Vagina (tissue), 2 donors: Measurements from ENCODE around the gene SATB1. TPM values are rescaled to one million over a fixed set of nuclear protein-coding genes. Genes with fewer than 3 reads are reported as not detected.

Experiments
- DNase-seq, 2 donors: peaks; one replicate each; pipeline ENCODE4 v3.0.0-alpha.2; 2017; ENCODE audit errors: extremely low spot score in 2 of 2
- H3K27ac ChIP-seq: fragments of 200-600 bp; sonication (generic); one replicate; pipeline ENCODE4 v1.5.1; 2019
- H3K27me3 ChIP-seq: fragments of 200-600 bp; sonication (generic); one replicate; pipeline ENCODE4 v1.5.1; 2019
- H3K36me3 ChIP-seq, 2 donors: fragments of 200-600 bp; sonication (generic); one replicate each; pipeline ENCODE4 v1.5.1; 2017 to 2019
- H3K4me1 ChIP-seq: fragments of 200-600 bp; sonication (generic); one replicate; pipeline ENCODE4 v1.5.1; 2019
- H3K4me3 ChIP-seq, 2 donors: fragments of 200-600 bp; sonication (generic); 1 replicate in 1 of 2; 2 replicates in 1 of 2; pipeline ENCODE4 v1.5.1; 2016 to 2019
- H3K9me3 ChIP-seq: fragments of 200-600 bp; sonication (generic); one replicate; pipeline ENCODE4 v1.5.1; 2019
- CTCF ChIP-seq, 3 experiments: fragments of 450-650 bp in 2 of 3; fragments of 200-600 bp in 1 of 3; sonication (generic) in 1 of 3; IDR thresholded peaks; one replicate each; pipeline ENCODE4 v1.5.1; 2017 to 2019; ENCODE audit warnings: antibody characterized with exemption in 3 of 3, mild to moderate bottlenecking in 2 of 3, moderate library complexity in 2 of 3
- POLR2A ChIP-seq, 2 donors: fragments of 450-650 bp; IDR thresholded peaks; one replicate each; pipeline ENCODE4 v1.6.1; 2017; ENCODE audit warnings: antibody characterized with exemption in 2 of 2, mild to moderate bottlenecking in 2 of 2, moderate library complexity in 2 of 2
- POLR2AphosphoS5 ChIP-seq, 2 donors: sonication (generic); formaldehyde crosslinking; IDR thresholded peaks; one replicate each; pipeline ENCODE4 v1.9.0; 2017; ENCODE audit warnings: antibody characterized with exemption in 2 of 2, mild to moderate bottlenecking in 2 of 2, low read depth in 1 of 2; ENCODE audit not compliant: insufficient read depth in 1 of 2
- intact Hi-C: fragments of 100-400 bp; cut with DNase I; formaldehyde crosslinking; loops from one replicate; pipeline ENCODE4 v1.15.1; 2023
- total RNA-seq: library from RNA; depleted of rRNA; stranded (reverse); fragments of >200 nt; gene quantifications from one replicate; pipeline ENCODE4 v1.2.3, GENCODE V29; 2016

SATB1 gene
- total RNA-seq, 1 donor from 2014 or later: 51.3 TPM

- intact Hi-C loops: no loop called here
- no peaks in the 10 kb centered on the region for H3K9me3 ChIP-seq
- TF ChIP-seq POLR2AphosphoS5 (IDR thresholded peaks at IDR 0.05; ENCODE audit: insufficient read depth in 1 of 2, low read depth in 1 of 2): no peak
- TF ChIP-seq CTCF (IDR thresholded peaks at IDR 0.05): no peak
- no peak for TF ChIP-seq POLR2A (IDR thresholded peaks at IDR 0.05)
- peaks cover 0 to 18% of the 10 kb centered on the region in 2 donors for H3K36me3 ChIP-seq
- no peaks in the 10 kb centered on the region for H3K27me3 ChIP-seq
- H3K27ac ChIP-seq: no peak overlapping the region
- peaks cover 22% of the 10 kb centered on the region for H3K4me1 ChIP-seq
- no peak overlapping the region for H3K4me3 ChIP-seq
- DNase-seq: no peak
Measured at GRCh38 chr3:18420555-18420954, 4.6 kb downstream of the SATB1 start.

- Histone ChIP-seq H3K27me3 (no peaks in the 10 kb centered on the region), H3K27ac (no peak overlapping the region), H3K9me3 (no peaks in the 10 kb centered on the region), H3K4me3 (no peak overlapping the region), H3K4me1 (peaks cover 22% of the 10 kb centered on the region), H3K36me3 (peaks cover 0 to 29% of the 10 kb centered on the region in 2 donors)
- intact Hi-C loops: no loop called here
- DNase-seq: no peak
- TF ChIP-seq CTCF (IDR thresholded peaks at IDR 0.05): no peak
- no peak for TF ChIP-seq POLR2AphosphoS5 (IDR thresholded peaks at IDR 0.05; ENCODE audit: insufficient read depth in 1 of 2, low read depth in 1 of 2)
- no peak for TF ChIP-seq POLR2A (IDR thresholded peaks at IDR 0.05)
Measured at GRCh38 chr3:18419232-18419631, 5.9 kb downstream of the SATB1 start.

- Histone ChIP-seq H3K27ac (no peak overlapping the region), H3K4me3 (no peak overlapping the region), H3K9me3 (no peaks in the 10 kb centered on the region), H3K27me3 (no peaks in the 10 kb centered on the region), H3K36me3 (peaks cover 0 to 29% of the 10 kb centered on the region in 2 donors), H3K4me1 (peaks cover 21% of the 10 kb centered on the region)
- intact Hi-C loops: no loop called here
- DNase-seq: no peak
- TF ChIP-seq CTCF (IDR thresholded peaks at IDR 0.05): no peak
- TF ChIP-seq POLR2A (IDR thresholded peaks at IDR 0.05): no peak
- no peak for TF ChIP-seq POLR2AphosphoS5 (IDR thresholded peaks at IDR 0.05; ENCODE audit: insufficient read depth in 1 of 2, low read depth in 1 of 2)
Measured at GRCh38 chr3:18417904-18418572, 7.1 kb downstream of the SATB1 start.

- Histone ChIP-seq H3K4me1 (peaks cover 10% of the 10 kb centered on the region), H3K9me3 (no peaks in the 10 kb centered on the region), H3K27ac (no peak overlapping the region), H3K4me3 (no peak overlapping the region), H3K36me3 (peaks cover 0 to 29% of the 10 kb centered on the region in 2 donors), H3K27me3 (no peaks in the 10 kb centered on the region)
- TF ChIP-seq POLR2A (IDR thresholded peaks at IDR 0.05): no peak
- no peak for TF ChIP-seq CTCF (IDR thresholded peaks at IDR 0.05)
- TF ChIP-seq POLR2AphosphoS5 (IDR thresholded peaks at IDR 0.05; ENCODE audit: insufficient read depth in 1 of 2, low read depth in 1 of 2): no peak
- no peak for DNase-seq
- intact Hi-C loops: no loop called here
Measured at GRCh38 chr3:18416332-18416731, 8.8 kb downstream of the SATB1 start.

- H3K36me3 ChIP-seq: peaks cover 0 to 29% of the 10 kb centered on the region in 2 donors
- peaks cover 10% of the 10 kb centered on the region for H3K4me1 ChIP-seq
- no peaks in the 10 kb centered on the region for H3K9me3 ChIP-seq
- TF ChIP-seq CTCF (IDR thresholded peaks at IDR 0.05): no peak
- no peak for TF ChIP-seq POLR2AphosphoS5 (IDR thresholded peaks at IDR 0.05; ENCODE audit: insufficient read depth in 1 of 2, low read depth in 1 of 2)
- no peak for TF ChIP-seq POLR2A (IDR thresholded peaks at IDR 0.05)
- H3K4me3 ChIP-seq: no peak overlapping the region
- no peak overlapping the region for H3K27ac ChIP-seq
- no peaks in the 10 kb centered on the region for H3K27me3 ChIP-seq
- no peak for DNase-seq
- intact Hi-C loops: no loop called here
Measured at GRCh38 chr3:18415839-18416238, 9.3 kb downstream of the SATB1 start.
